GM13977 (cell line): ENCODE results near the gene ZFAND3.

ENCODE experiments used
- DNase-seq: peaks from one replicate; pipeline ENCODE4 v3.0.0; 2012; ENCODE audit warnings: low spot score
- CTCF ChIP-seq: IDR thresholded peaks from 2 replicates; pipeline ENCODE4 v1.5.1; 2012; ENCODE audit warnings: mild to moderate bottlenecking, control low read depth; ENCODE audit not compliant: insufficient read depth; ENCODE audit errors: extremely low read depth, missing control alignments
- in situ Hi-C: fragments of 300-500 bp; cut with MboI; formaldehyde crosslinking; loops from one replicate; pipeline ENCODE4 v1.12.0; 2022; ENCODE audit warnings: low sequenced_read_pairs, low pct_unique_long_range_greater_than_20kb, mixed read lengths, inconsistent platforms; ENCODE audit not compliant: unreplicated experiment

Gene ZFAND3

GRCh38 chr6:37861452-37861851 is 41.9 kb downstream of the ZFAND3 start:
- in situ Hi-C loops: no loop called here
- TF ChIP-seq CTCF: no peak

GRCh38 chr6:37862430-37862829 is 42.9 kb downstream of the ZFAND3 start:
- in situ Hi-C loops: no loop called here
- TF ChIP-seq CTCF: no peak
- no peak for DNase-seq

More at GRCh38 chr6:37861452-37861851, 41.9 kb downstream of the ZFAND3 start:
- DNase-seq: no peak

- in situ Hi-C loops: no loop called here
- DNase-seq: no peak
These were observed 43.5 kb downstream of the ZFAND3 start for GRCh38 chr6:37862992-37863391.

GRCh38 chr6:37864250-37864649 is 44.7 kb downstream of the ZFAND3 start:
- TF ChIP-seq CTCF: no peak
- no peak for DNase-seq
- in situ Hi-C loops: no loop called here

More at GRCh38 chr6:37862992-37863391, 43.5 kb downstream of the ZFAND3 start:
- TF ChIP-seq CTCF: no peak

- DNase-seq: no peak
- TF ChIP-seq CTCF: no peak
- in situ Hi-C loops: no loop called here
These were observed 46.0 kb downstream of the ZFAND3 start for GRCh38 chr6:37865504-37865903.

GRCh38 chr6:37866590-37867507 is 47.3 kb downstream of the ZFAND3 start:
- in situ Hi-C loops: no loop called here
- no peak for TF ChIP-seq CTCF
- no peak for DNase-seq
